ENCODE measurements around the gene RNF217. TPM values are rescaled to one million over a fixed set of nuclear protein-coding genes. Genes with fewer than 3 reads are reported as not detected.

The RNF217 gene
- total RNA-seq, 1 donor from 2014 or later = 21.8 TPM

Other genes with a start within 250 kb of the RNF217 start
- gene TPD52L1, start 191.3 kb downstream of the RNF217 start, total RNA-seq = 217 TPM